ENCODE measurements around the gene CX3CR1.
"Not testable (repeated sequence)": the region's sequence is repeated elsewhere in the genome, so short reads cannot be mapped to it uniquely, and the experiment has no call there.

Gene CX3CR1, protein sequence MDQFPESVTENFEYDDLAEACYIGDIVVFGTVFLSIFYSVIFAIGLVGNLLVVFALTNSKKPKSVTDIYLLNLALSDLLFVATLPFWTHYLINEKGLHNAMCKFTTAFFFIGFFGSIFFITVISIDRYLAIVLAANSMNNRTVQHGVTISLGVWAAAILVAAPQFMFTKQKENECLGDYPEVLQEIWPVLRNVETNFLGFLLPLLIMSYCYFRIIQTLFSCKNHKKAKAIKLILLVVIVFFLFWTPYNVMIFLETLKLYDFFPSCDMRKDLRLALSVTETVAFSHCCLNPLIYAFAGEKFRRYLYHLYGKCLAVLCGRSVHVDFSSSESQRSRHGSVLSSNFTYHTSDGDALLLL

GRCh38 chr3:39279745-39280517, at the start of gene CX3CR1:
Gene CX3CR1 (minus strand): TSS chr3:39280036. CDS start chr3:39266509, 13,527 bp downstream.
- no peak for DNase-seq (ENCODE audit: low read depth)

DNA sequence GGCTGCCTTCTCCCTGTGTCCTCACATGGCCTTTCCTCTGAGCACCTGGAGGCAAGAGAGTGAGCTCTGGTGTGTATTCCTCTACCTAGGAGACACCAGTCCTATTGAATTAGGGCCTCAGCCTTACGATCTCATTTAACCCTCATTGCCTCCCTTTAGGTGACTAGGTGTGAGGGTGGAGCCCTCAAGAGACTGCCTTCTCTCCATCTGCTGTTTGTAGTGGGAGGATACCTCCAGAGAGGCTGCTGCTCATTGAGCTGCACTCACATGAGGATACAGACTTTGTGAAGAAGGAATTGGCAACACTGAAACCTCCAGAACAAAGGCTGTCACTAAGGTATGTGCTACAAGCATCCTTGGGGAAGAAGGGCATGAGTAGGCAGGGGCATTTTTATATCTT, 49.7 kb upstream of the CX3CR1 start, which contains the start of gene CCR8:
TSS of gene CCR8 (plus strand) at position 217 of the 400 bp plus-strand sequence. CDS start 2,623 bp downstream, outside the sequence.
- no peak for DNase-seq (ENCODE audit: low read depth)

GRCh38 chr3:39327746-39328349, 48.0 kb upstream of the CX3CR1 start:
- DNase-seq (ENCODE audit: low read depth) = no peak

DNA sequence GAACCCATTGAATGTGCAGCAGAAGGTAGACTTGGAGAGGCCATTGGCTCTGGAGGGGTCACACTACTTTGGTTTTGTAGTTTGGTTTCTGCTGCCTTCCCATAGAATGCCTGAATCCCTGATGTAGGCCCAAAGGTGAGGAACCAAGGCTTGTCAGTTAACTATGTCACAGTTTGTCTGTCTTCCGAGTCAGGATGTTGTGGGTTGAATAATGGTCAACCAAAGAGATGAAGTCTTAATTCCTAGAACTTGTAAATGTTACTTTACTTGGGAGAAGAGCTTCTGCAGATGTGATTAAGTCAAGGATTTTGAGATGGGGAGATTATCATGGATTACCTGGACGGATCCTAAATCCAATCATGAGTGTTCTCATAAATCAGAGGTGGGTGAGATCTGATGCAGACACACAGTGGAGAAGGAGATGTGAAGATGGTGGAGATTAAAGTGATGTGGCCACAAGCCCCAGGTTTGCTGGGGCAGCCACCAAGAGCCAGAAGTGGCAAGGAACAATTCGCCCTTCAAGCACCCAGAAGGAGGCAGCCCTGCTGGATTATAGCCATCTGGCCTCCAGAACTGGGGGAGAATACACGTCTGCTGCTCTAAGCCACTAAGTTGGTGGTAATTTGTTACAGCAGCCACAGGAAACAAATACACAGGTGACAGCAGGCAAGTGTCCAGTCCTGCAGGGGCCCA, 47.4 kb upstream of the CX3CR1 start:
- no peak for DNase-seq (ENCODE audit: low read depth)

- no peak for DNase-seq (ENCODE audit: low read depth)
Measured at GRCh38 chr3:39325236-39325635, 45.4 kb upstream of the CX3CR1 start.

GRCh38 chr3:39323494-39323893, 43.7 kb upstream of the CX3CR1 start:
- DNase-seq (ENCODE audit: low read depth) = no peak

DNA sequence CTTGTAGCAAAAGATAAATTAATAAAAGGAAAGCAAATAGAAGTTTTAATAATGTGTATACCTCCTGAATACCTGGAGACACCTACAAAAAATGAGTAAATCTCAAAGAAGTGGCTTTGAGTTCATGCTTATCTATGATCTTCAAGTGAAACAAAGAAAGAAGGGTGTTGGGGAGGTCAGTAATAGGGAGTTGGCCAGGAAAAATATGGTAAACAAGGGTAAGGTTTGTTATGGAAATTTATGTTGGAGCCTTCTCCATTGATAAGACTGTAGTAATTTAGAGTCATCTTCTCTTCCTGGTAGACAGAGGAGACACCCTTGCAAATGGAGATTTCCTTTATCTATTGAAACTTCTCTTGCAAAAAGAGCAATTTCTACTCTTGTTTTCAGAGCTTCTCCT, 43.1 kb upstream of the CX3CR1 start:
- no peak for DNase-seq (ENCODE audit: low read depth)

DNA sequence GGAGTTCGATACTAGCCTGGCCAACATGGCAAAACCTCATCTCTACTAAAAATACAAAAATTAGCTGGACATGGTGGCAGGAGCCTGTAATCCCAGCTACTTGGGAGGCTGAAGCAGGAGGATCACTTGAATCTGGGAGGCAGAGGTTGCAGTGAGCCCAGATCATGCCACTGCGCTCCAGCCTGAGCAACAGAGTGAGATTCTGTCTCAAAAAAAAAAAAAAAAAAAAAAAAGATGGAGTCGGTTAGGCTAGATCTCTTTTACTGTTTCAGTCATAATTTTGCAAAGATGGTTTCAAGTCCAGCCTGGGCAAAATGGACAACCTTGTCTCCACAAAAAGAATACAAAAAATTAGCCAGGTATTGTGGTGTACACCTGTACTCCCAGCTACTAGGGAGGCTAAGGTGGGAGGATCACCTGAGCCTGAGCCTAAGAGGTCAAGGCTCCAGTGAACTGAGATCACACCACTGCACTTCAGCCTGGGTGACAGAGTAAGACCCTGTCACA, 42.4 kb upstream of the CX3CR1 start:
- DNase-seq (ENCODE audit: low read depth) = not testable (repeated sequence)

- not testable (repeated sequence) for DNase-seq (ENCODE audit: low read depth)
Measured at GRCh38 chr3:39321574-39321983, 41.7 kb upstream of the CX3CR1 start.

GRCh38 chr3:39319249-39319648, 39.4 kb upstream of the CX3CR1 start:
- no peak for DNase-seq (ENCODE audit: low read depth)

- no peak for DNase-seq (ENCODE audit: low read depth)
Measured at GRCh38 chr3:39318301-39318700, 38.5 kb upstream of the CX3CR1 start.

- no peak for DNase-seq (ENCODE audit: low read depth)
Measured at GRCh38 chr3:39317571-39318169, 37.8 kb upstream of the CX3CR1 start.

DNA sequence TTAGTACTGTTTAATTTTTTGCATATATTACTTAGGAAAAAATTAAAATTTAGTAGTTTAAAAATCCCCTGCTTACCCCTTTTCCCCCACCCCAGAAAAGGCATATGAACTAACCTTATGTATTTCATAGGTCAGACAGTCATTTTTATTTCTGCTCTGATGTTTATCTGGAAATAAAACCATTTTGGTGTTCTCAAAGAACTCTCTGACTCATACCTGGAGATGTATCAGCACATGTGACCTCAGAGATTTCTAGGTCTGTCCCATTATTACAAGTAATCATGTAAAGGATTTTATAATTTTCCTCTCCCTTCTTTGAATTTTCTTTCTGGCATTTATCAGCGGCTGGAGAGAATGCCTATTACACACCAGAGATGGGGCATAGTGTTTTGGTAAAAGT, 35.6 kb upstream of the CX3CR1 start:
- DNase-seq (ENCODE audit: low read depth) = no peak

DNA sequence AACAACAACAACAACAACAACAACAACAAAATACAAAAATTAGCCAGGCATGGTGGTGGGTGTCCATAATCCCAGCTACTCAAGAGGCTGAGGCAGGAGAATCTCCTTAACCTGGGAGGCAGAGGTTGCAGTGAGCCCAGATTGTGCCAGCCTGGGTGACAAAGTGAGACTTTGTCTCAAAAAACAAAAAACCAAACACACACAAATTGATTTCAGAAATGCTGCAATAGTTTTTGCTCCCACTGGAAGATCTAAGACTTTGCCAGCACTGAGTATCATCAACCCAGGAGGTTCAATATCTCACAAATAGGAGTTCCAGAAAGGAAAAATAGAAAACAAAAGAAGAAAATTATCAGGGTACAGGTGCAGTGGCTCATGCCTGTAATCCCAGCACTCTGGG, 33.5 kb upstream of the CX3CR1 start:
- no peak for DNase-seq (ENCODE audit: low read depth)

DNA sequence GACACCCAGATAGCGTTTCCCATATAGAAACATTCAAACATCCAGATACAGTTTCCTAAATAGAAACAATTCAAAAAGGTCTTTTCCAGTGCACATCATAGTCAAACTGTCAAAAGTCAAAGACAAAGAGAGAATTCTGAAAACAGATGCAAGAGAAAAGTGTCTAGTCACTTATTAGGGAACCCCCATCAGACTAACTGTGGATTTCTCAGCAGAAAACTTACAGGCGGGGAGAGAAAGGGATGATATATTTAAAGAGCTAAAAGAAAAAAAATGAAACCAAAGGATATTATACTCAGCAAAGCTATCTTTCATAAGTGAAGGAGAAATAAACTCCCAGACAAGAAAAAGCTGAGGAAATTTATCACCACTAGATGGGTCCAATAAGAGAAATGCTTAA, 22.3 kb upstream of the CX3CR1 start:
- no peak for DNase-seq (ENCODE audit: low read depth)

- DNase-seq (ENCODE audit: low read depth) = no peak
Measured at GRCh38 chr3:39299279-39299678, 19.4 kb upstream of the CX3CR1 start.

DNA sequence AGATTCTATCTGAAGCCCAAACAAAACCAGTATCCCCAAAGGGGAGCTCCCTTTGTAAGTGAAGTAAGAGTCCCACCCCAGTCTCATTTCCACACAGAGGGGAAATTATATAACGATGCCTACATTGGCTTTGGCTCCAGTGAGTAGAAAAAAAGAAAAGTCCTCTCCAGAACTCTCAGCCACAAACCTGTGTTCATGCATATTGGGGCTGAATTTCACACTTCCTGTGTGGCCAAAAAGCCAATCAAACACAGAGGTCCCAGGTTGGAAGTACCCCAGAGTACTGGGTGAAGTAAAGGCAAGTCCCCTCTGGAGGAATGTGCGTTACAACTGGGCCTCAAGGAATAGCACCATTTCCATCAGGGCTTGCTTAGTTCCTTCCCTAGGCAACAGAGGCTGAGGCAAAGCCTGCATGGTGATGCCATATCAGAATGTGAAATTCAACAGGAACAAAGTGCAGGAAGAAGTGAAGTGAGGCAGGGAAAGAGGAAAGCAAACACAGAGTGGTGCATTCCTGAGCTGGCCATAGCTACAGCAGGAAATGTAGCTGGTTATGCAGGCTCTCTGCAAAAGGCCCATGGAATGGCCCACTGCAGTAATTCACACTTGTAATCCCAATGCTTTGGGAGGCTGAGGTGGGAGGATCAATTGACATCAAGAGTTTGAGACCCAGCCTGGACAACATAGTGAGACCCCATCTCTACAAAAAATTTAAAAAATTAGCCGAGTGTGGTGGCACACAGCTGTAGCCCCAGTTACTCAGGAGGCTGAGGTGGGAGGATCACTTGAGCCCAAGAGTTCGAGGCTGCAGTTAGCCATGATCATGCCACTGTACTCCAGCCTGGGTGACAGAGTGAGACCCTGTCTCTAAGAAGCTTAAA, 16.6 kb upstream of the CX3CR1 start:
- no peak for DNase-seq (ENCODE audit: low read depth)

DNA sequence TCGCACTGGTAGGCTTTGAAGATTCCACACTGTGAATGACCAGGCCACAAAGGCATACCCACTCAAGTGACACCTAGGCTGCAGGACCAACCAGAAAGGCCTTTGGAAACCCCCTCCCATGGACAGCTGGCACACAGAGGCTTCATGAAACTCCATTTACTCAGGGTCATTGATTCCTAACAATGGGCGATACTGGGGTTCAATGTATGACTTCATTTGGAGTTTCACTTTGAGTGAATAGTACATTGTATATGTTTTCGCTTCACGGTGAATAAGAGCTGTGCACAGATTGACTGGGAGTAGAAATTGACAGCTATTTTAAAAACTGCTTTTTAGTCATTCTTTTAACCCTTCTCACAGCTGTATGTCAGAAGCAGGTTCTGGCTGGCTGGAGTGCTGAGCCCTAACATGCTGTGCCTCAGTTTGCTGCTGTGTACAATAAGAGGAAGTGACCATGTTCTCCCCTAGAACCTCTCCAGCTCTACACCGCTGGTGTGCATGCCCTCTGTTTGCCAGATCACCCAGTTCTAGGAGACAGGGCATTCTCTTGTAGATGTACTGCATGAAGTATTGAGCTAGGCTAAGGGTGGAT, 15.4 kb upstream of the CX3CR1 start:
- DNase-seq (ENCODE audit: low read depth) = no peak

DNA sequence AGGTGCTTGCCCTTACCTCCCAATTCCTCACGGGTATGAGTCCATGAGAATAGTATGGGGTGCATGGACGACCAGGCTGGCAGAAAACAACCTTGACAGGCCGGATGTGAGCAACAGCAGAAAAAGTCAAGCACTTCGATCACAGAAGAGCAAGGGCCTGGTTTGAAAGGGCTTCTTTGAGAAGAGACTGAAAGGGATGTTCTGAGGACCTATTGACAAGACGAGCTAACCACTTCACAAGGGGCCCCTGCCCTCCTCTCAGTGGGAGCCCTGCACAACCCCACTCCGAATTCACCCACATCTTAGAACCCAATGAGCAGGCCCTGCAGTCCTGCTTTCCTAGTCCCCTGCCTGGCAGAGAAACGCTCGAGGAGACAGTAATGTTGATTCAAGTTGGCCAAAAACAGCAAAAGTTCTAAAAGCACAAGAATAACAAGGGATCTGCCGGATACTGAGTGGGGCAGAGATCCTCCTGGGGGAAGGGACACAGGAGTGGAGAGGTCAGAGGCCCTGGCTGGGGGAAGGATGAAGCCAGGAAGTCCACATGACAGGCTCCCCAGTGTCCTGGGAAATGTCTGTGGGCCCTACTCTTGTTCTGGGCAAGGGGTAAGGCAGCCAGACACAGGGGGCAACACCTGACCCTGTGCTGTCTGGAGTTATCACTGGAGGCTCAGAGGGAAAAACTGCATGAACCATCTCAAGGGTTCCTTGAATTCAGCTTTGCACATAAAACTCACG, 14.8 kb upstream of the CX3CR1 start:
- DNase-seq (ENCODE audit: low read depth) = no peak

DNA sequence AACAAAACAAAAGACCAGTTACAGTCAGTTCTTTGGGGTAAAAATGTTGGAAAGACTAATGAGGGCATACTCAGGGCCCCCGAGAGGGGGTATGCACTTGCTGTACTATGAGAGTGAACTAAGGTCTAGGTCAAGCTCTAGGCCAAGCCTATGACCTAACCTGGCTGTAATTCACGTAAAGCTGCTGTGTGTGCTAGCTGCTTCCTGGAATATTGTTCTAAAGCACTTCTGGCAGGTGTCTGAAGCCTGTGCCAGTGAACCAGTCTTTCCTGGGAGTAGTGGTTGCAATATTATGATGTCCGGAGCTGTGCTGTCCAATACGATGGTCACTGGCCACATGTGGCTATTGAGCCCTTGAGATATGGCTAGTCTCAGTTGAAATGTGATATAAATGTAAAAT, 13.1 kb upstream of the CX3CR1 start:
- DNase-seq (ENCODE audit: low read depth) = no peak

Measured in fibroblast of gingiva (primary cell).